Measurements from ENCODE around the gene FOXI3. TPM values are rescaled to one million over a fixed set of nuclear protein-coding genes. Genes with fewer than 3 reads are reported as not detected.

FOXI3 gene
- under 1 TPM in 2 of 5 donors, not detected in 3; 0.04 to 0.07 TPM for polyA plus RNA-seq (ENCODE audit: insufficient read depth in 1 of 5, insufficient read length in 5 of 5, low replicate concordance in 1 of 5)
- long read RNA-seq, donor 1, result 0 reads
- long read RNA-seq, donor 2, result 0 reads
- long read RNA-seq, donor 3, result 0 reads
- long read RNA-seq, donor 4, result 0 reads
- long read RNA-seq, donor 5, result 0 reads
- long read RNA-seq, donor 6, result 0 reads
- long read RNA-seq, donor 7, result 0 reads
- long read RNA-seq, donor 8, result 0 reads

- DNase-seq, result no peak
These were observed at the start of gene FOXI3 for GRCh38 chr2:88452565-88452905. TSS of gene FOXI3 (minus strand) at chr2:88452693. CDS start at chr2:88452535, 158 bp downstream.

GRCh38 chr2:88500691-88501090 is 48.2 kb upstream of the FOXI3 start:
- DNase-seq, result no peak

- no peak for DNase-seq
These were observed 46.7 kb upstream of the FOXI3 start for GRCh38 chr2:88499204-88499603.

- DNase-seq, result no peak
These were observed 41.0 kb upstream of the FOXI3 start for GRCh38 chr2:88493481-88493880.

GRCh38 chr2:88492002-88492401 is 39.5 kb upstream of the FOXI3 start:
- DNase-seq, result no peak

- DNase-seq, result no peak
These were observed 36.7 kb upstream of the FOXI3 start for GRCh38 chr2:88489181-88489580.

- DNase-seq, result no peak
These were observed 30.7 kb upstream of the FOXI3 start for GRCh38 chr2:88483200-88483599.

- no peak for DNase-seq
These were observed 29.3 kb upstream of the FOXI3 start for GRCh38 chr2:88481691-88482336.

- no peak for DNase-seq
These were observed 20.3 kb upstream of the FOXI3 start for GRCh38 chr2:88472811-88473210.

- DNase-seq, result no peak
These were observed 18.8 kb upstream of the FOXI3 start for GRCh38 chr2:88471083-88471942.

- DNase-seq, result no peak
These were observed 17.0 kb upstream of the FOXI3 start for GRCh38 chr2:88469202-88470114.

GRCh38 chr2:88464153-88464552 is 11.7 kb upstream of the FOXI3 start:
- no peak for DNase-seq

GRCh38 chr2:88458633-88459032 is 6.1 kb upstream of the FOXI3 start:
- no peak for DNase-seq

GRCh38 chr2:88452980-88453582 is 588 bp upstream of the FOXI3 start:
- peak; percentile 46 to 53 for DNase-seq

GRCh38 chr2:88451811-88452564 is 505 bp downstream of the FOXI3 start:
- DNase-seq, result no peak

- no peak for DNase-seq
These were observed 1.3 kb downstream of the FOXI3 start for GRCh38 chr2:88450925-88451810.

GRCh38 chr2:88450186-88450585 is 2.3 kb downstream of the FOXI3 start:
- no peak for DNase-seq

GRCh38 chr2:88448248-88448647 is 4.2 kb downstream of the FOXI3 start:
- DNase-seq, result no peak

- DNase-seq, result no peak
These were observed 9.0 kb downstream of the FOXI3 start for GRCh38 chr2:88443353-88443938.
